ENCODE data around the gene STIMATE.

The STIMATE gene

GRCh38 chr3:52859686-52860423, 37.5 kb downstream of the STIMATE start:
- no peak for DNase-seq (ENCODE audit: low read depth)
- TF ChIP-seq CTCF (conservative IDR thresholded peaks at IDR 0.05; ENCODE audit: low read depth, low read length), result no peak
- no peak overlapping the region for H3K4me3 ChIP-seq (ENCODE audit: low read depth, low read length)

- no peak overlapping the region for H3K4me3 ChIP-seq (ENCODE audit: low read depth, low read length)
- DNase-seq (ENCODE audit: low read depth), result no peak
- TF ChIP-seq CTCF (conservative IDR thresholded peaks at IDR 0.05; ENCODE audit: low read depth, low read length), result no peak
These were observed 39.5 kb downstream of the STIMATE start for GRCh38 chr3:52857864-52858263.

GRCh38 chr3:52857133-52857532, 40.2 kb downstream of the STIMATE start:
- H3K4me3 ChIP-seq (ENCODE audit: low read depth, low read length), result no peak overlapping the region
- no peak for TF ChIP-seq CTCF (conservative IDR thresholded peaks at IDR 0.05; ENCODE audit: low read depth, low read length)
- no peak for DNase-seq (ENCODE audit: low read depth)

GRCh38 chr3:52856666-52857065, 40.7 kb downstream of the STIMATE start:
- no peak for TF ChIP-seq CTCF (conservative IDR thresholded peaks at IDR 0.05; ENCODE audit: low read depth, low read length)
- DNase-seq (ENCODE audit: low read depth), result no peak
- H3K4me3 ChIP-seq (ENCODE audit: low read depth, low read length), result no peak overlapping the region

GRCh38 chr3:52854013-52854412, 43.3 kb downstream of the STIMATE start:
- no peak overlapping the region for H3K4me3 ChIP-seq (ENCODE audit: low read depth, low read length)
- no peak for TF ChIP-seq CTCF (conservative IDR thresholded peaks at IDR 0.05; ENCODE audit: low read depth, low read length)
- no peak for DNase-seq (ENCODE audit: low read depth)

GRCh38 chr3:52852419-52852818, 44.9 kb downstream of the STIMATE start:
- no peak overlapping the region for H3K4me3 ChIP-seq (ENCODE audit: low read depth, low read length)
- TF ChIP-seq CTCF (conservative IDR thresholded peaks at IDR 0.05; ENCODE audit: low read depth, low read length), result no peak
- DNase-seq (ENCODE audit: low read depth), result no peak

- DNase-seq (ENCODE audit: low read depth), result peak; percentile 69
- H3K4me3 ChIP-seq (ENCODE audit: low read depth, low read length), result no peak overlapping the region
- peak; percentile 72 for TF ChIP-seq CTCF (conservative IDR thresholded peaks at IDR 0.05; ENCODE audit: low read depth, low read length)
These were observed 46.0 kb downstream of the STIMATE start for GRCh38 chr3:52851348-52851747.

Measured in choroid plexus epithelial cell (primary cell).